GM13977 (cell line): ENCODE measurements around the gene MOB3B.

ENCODE experiments used
- DNase-seq: peaks from one replicate; pipeline ENCODE4 v3.0.0; 2012; ENCODE audit warnings: low spot score
- CTCF ChIP-seq: IDR thresholded peaks from 2 replicates; pipeline ENCODE4 v1.5.1; 2012; ENCODE audit warnings: mild to moderate bottlenecking, control low read depth; ENCODE audit not compliant: insufficient read depth; ENCODE audit errors: extremely low read depth, missing control alignments
- in situ Hi-C: fragments of 300-500 bp; cut with MboI; formaldehyde crosslinking; loops from one replicate; pipeline ENCODE4 v1.12.0; 2022; ENCODE audit warnings: low sequenced_read_pairs, low pct_unique_long_range_greater_than_20kb, mixed read lengths, inconsistent platforms; ENCODE audit not compliant: unreplicated experiment

The MOB3B gene

GRCh38 chr9:27339661-27340284, 189.8 kb downstream of the MOB3B start:
- no peak for TF ChIP-seq CTCF
- in situ Hi-C loops, result no loop called here
- DNase-seq, result no peak

- DNase-seq, result no peak
- TF ChIP-seq CTCF, result no peak
- in situ Hi-C loops, result no loop called here
These were observed 191.1 kb downstream of the MOB3B start for GRCh38 chr9:27338527-27338903.

DNA sequence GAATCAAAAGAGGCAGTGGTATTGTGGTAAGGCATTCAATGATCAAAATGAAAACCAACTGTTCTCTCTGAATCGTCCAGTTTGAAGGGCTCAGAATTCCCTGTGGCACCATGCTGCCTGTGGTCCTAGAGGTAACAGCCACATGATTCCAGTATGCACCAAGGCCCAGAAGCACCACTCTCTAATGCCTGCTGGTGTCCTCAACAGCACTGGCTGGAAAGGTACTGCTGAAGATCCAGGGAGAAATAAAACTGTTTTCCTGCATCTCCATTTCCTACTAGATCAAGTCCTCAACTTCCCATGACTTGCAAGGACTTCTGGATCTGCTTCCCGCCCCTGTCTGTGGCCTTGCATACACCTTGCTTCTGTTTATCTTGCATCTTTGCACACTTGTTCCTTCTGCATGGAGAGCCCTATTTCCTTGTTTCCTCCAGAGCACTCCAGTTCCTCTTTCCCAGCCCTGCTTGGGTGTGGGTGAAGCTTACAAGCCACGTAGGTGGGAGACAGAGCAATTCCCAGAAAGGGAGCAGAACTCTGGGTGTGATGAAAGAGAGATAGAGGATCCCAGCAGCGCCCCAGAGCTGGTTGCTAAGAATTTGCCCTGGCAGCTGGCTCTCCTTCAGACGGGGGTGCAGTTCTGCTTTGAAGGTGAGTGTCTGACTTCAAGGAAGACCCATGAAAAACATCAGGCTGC, 191.6 kb downstream of the MOB3B start:
- DNase-seq, result no peak
- TF ChIP-seq CTCF, result no peak
- in situ Hi-C loops, result no loop called here

DNA sequence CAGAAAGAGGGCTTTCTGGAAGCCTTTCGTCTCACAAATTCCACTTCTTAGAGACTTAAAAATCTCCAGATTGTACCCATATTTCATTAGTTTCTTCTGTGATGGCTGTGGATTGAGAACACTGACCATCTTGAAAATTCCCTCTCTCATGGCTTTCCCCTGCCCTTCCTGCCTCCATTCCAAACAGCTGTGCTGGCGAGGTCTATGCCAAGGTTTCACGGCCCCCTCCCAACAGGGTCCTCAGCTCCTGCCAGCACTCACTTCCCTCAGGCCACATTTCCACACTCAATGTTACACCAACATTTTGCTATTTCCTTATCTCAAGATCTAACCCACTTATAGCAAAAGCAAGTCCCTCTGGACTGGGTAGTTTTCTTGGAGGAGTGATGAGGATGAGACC, 192.4 kb downstream of the MOB3B start:
- no peak for TF ChIP-seq CTCF
- no peak for DNase-seq
- in situ Hi-C loops, result no loop called here

DNA sequence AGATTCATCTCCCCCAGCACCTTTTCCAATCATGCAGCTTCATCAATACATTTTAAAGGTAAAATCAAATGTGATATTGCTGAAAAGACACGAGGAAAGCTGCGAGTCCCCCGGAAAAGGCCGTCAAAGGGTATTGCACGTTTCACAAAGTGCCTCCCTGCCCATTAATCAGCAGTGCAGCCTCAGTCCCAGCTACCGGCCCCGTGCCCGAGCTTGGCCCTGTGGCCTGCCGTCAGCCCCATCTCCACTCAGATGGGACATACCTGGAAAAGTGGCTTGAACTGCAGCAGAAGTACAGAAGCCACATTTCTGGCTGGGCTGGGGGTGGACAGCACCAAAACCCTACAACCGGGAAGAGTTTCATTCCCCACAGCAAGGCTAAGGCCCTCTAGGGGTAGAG, 192.8 kb downstream of the MOB3B start:
- TF ChIP-seq CTCF, result no peak
- DNase-seq, result no peak
- in situ Hi-C loops, result no loop called here

DNA sequence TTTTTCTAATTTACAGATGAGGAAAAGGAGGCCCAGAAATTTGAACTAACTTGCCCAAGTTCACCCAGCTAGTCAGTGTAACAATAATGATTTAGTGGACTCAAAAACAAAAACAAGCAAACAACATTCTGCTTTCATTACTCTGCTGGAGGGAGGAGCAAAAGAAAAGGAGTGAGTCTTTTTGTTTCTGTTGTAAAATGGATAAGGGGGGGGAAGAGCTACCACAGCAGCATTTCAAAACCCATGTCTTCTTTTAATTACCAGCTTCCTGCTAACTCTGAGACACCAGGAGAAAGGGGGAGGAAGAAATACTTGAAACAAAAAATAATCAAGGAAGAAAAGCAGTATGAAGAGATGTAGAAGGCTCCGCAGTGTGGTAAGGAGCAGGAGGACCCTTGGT, 193.5 kb downstream of the MOB3B start:
- in situ Hi-C loops, result no loop called here
- no peak for DNase-seq
- no peak for TF ChIP-seq CTCF
